Breast epithelium (tissue), 3 donors: ENCODE data around the gene SMC4.

Source experiments
- POLR2AphosphoS5 ChIP-seq, 3 donors: sonication (generic); formaldehyde crosslinking; IDR thresholded peaks; one replicate each; pipeline ENCODE4 v1.6.1; 2017; ENCODE audit warnings: antibody characterized with exemption in 3 of 3
- TF ChIP-seq, protein P1 (sequence below), 3 donors: fragments of 450-650 bp; IDR thresholded peaks; one replicate each; pipeline ENCODE4 v1.5.1; 2016 to 2017; ENCODE audit warnings: antibody characterized with exemption in 3 of 3, mild to moderate bottlenecking in 3 of 3, moderate library complexity in 3 of 3

DNA sequence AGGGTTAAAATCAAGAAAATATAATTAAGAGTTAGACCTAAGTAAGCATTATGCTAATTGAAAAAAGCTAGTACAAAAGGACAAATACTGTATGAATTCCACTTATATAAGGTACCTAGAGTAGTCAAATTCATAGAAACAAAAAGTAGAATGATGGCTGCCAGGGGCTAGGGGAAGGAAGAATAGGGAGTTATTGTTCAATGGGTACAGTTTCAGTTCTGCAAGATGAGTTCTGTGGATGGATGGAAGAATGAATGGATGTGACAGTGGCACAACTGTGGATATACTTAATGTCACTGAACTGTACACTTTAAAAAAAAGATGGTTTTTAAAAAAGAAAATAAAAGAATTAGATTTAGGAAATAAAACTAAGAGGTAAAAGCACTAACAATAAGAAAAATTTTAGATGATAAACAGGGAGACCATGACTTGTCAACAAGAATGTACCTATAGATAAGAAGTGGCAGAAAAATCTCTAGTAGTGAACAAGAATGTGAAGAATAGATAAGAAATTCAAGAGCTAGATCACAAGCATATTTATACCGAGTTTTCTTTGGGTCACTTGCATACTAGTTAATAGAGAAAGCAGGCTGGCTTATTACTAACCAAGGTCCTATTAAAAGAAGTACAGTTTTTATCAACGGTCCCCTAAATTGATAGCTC is 6.0 kb upstream of the SMC4 start:
- TF ChIP-seq, protein P1, sequence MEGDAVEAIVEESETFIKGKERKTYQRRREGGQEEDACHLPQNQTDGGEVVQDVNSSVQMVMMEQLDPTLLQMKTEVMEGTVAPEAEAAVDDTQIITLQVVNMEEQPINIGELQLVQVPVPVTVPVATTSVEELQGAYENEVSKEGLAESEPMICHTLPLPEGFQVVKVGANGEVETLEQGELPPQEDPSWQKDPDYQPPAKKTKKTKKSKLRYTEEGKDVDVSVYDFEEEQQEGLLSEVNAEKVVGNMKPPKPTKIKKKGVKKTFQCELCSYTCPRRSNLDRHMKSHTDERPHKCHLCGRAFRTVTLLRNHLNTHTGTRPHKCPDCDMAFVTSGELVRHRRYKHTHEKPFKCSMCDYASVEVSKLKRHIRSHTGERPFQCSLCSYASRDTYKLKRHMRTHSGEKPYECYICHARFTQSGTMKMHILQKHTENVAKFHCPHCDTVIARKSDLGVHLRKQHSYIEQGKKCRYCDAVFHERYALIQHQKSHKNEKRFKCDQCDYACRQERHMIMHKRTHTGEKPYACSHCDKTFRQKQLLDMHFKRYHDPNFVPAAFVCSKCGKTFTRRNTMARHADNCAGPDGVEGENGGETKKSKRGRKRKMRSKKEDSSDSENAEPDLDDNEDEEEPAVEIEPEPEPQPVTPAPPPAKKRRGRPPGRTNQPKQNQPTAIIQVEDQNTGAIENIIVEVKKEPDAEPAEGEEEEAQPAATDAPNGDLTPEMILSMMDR (IDR thresholded peaks at IDR 0.05) = no peak
- no peak for TF ChIP-seq POLR2AphosphoS5 (IDR thresholded peaks at IDR 0.05)
